ENCODE results near the gene BUD23. TPM values are rescaled to one million over a fixed set of nuclear protein-coding genes. Genes with fewer than 3 reads are reported as not detected.
"Not testable (repeated sequence)": the region's sequence is repeated elsewhere in the genome, so short reads cannot be mapped to it uniquely, and the experiment has no call there.

BUD23 gene
- total RNA-seq, 4 donors from 2014 or later = 41.5 to 65.0 (median 45.3) TPM

- no peak overlapping the region for H3K4me3 ChIP-seq
- TF ChIP-seq POLR2AphosphoS5 (IDR thresholded peaks at IDR 0.05) (no peak), POLR2A (IDR thresholded peaks at IDR 0.05) (no peak), EP300 (IDR thresholded peaks at IDR 0.05) (no peak), CTCF (IDR thresholded peaks at IDR 0.05) (no peak)
- no peaks in the 10 kb centered on the region for H3K9me3 ChIP-seq
- H3K36me3 ChIP-seq = peaks cover 0 to 11% of the 10 kb centered on the region in 2 donors
- WGBS, 2 donors (ENCODE audit: low coverage in 1 of 2) = 93 to 98% methylated on average over 9 to 11 of the region's 15 CpGs
- H3K4me1 ChIP-seq = peaks cover 0 to 26% (median 9%) of the 10 kb centered on the region in 3 donors
- H3K27me3 ChIP-seq = no peaks in the 10 kb centered on the region
- no peak for ATAC-seq
- H3K27ac ChIP-seq = no peak overlapping the region
These were observed 11.4 kb upstream of the BUD23 start for GRCh38 chr7:73671857-73672445.

GRCh38 chr7:73674468-73675124 is 8.8 kb upstream of the BUD23 start:
- no CpG with 5 or more reads among the region's 1 CpG for WGBS, 2 donors (ENCODE audit: low coverage in 1 of 2)
- Histone ChIP-seq H3K27ac (no peak overlapping the region), H3K27me3 (no peaks in the 10 kb centered on the region), H3K4me3 (no peak overlapping the region), H3K36me3 (peaks cover 0 to 33% of the 10 kb centered on the region in 2 donors), H3K9me3 (no peaks in the 10 kb centered on the region), H3K4me1 (peaks cover 0 to 12% (median 0%) of the 10 kb centered on the region in 3 donors)
- no peak for ATAC-seq
- TF ChIP-seq EP300 (IDR thresholded peaks at IDR 0.05) = no peak
- TF ChIP-seq POLR2A (IDR thresholded peaks at IDR 0.05) = no peak
- no peak for TF ChIP-seq CTCF (IDR thresholded peaks at IDR 0.05)
- TF ChIP-seq POLR2AphosphoS5 (IDR thresholded peaks at IDR 0.05) = no peak

DNA sequence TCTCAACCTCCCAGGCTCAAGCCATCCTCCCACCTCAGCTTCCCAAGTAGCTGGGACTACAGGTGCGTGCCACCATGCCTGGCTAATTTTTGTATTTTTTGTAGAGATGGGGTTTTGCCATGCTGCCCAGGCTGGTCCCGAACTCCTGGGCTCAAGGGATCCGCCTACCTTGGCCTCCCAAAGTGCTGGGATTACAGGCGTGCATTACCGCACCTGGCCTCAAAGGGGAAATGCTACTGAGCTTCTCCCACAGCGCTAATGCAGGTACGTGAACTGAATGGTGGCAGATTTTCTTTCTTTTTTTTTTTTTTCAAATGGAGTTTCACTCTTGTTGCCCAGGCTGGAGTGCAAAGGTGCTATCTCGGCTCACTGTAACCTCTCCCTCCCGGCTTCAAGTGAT is 7.3 kb upstream of the BUD23 start:
- Histone ChIP-seq H3K4me1 (peaks cover 0 to 23% (median 0%) of the 10 kb centered on the region in 3 donors), H3K36me3 (peaks cover 0 to 39% of the 10 kb centered on the region in 2 donors)
- H3K27ac ChIP-seq, H3K27me3 ChIP-seq, ATAC-seq, H3K4me3 ChIP-seq, H3K9me3 ChIP-seq: not testable (repeated sequence)
- WGBS, 2 donors (ENCODE audit: low coverage in 1 of 2) = 61 to 85% methylated on average over 6 to 7 of the region's 9 CpGs

GRCh38 chr7:73678862-73679261 is 4.5 kb upstream of the BUD23 start:
- H3K4me1 ChIP-seq = peaks cover 0 to 41% (median 11%) of the 10 kb centered on the region in 3 donors
- no peaks in the 10 kb centered on the region for H3K9me3 ChIP-seq
- no peak overlapping the region for H3K4me3 ChIP-seq
- no peak for ATAC-seq
- H3K27ac ChIP-seq = no peak overlapping the region
- H3K27me3 ChIP-seq = no peaks in the 10 kb centered on the region
- TF ChIP-seq POLR2AphosphoS5 (IDR thresholded peaks at IDR 0.05) (no peak), CTCF (IDR thresholded peaks at IDR 0.05) (no peak), POLR2A (IDR thresholded peaks at IDR 0.05) (no peak), EP300 (IDR thresholded peaks at IDR 0.05) (no peak)
- WGBS, 2 donors (ENCODE audit: low coverage in 1 of 2) = 90 to 100% methylated on average over 1 to 2 of the region's 6 CpGs
- H3K36me3 ChIP-seq = peaks cover 0 to 32% of the 10 kb centered on the region in 2 donors

- no peak for ATAC-seq
- 100% methylated on average over 1 of the region's 2 CpGs; no CpG with 5 or more reads in 1 of the 2 donors for WGBS, 2 donors (ENCODE audit: low coverage in 1 of 2)
- TF ChIP-seq POLR2AphosphoS5 (IDR thresholded peaks at IDR 0.05) (no peak), CTCF (IDR thresholded peaks at IDR 0.05) (no peak), EP300 (IDR thresholded peaks at IDR 0.05) (no peak), POLR2A (IDR thresholded peaks at IDR 0.05) (no peak)
These were observed 3.7 kb upstream of the BUD23 start for GRCh38 chr7:73679709-73680108.

More at GRCh38 chr7:73679709-73680108, 3.7 kb upstream of the BUD23 start:
- Histone ChIP-seq H3K4me1 (peaks cover 0 to 49% (median 11%) of the 10 kb centered on the region in 3 donors), H3K27me3 (no peaks in the 10 kb centered on the region), H3K27ac (no peak overlapping the region), H3K4me3 (no peak overlapping the region), H3K9me3 (no peaks in the 10 kb centered on the region), H3K36me3 (peaks cover 0 to 32% of the 10 kb centered on the region in 2 donors)

Data from gastroesophageal sphincter (tissue), 4 donors.